HG02970 (cell line): Measurements from ENCODE around the gene IRF2BP2.
"Not testable (repeated sequence)": the region's sequence is repeated elsewhere in the genome, so short reads cannot be mapped to it uniquely, and the experiment has no call there.

ENCODE experiments used
- ATAC-seq: cut with Tn5 transposase; IDR thresholded peaks from one replicate; pipeline ENCODE4 v1.9.1; 2021; ENCODE audit warnings: mild to moderate bottlenecking, moderate library complexity, moderate number of reproducible peaks; ENCODE audit not compliant: unreplicated experiment, low FRiP score

Gene IRF2BP2

DNA sequence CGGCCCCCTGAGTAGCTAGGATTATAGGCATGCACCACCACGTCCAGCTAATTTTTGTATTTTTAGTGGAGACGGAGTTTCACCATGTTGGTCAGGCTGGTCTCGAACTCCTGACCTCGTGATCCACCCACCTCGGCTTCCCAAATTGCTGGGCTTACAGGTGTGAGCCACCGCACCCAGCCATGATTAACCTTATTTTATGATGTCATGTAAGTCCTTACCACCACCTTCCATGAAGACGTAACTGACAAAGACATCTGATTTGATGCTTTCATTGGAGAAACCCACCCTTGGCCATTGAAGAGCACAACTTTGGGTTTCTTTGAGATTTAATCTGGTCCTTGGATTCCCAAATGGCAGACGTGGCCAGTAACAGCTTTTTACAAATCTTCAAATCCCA is 24.9 kb upstream of the IRF2BP2 start:
- not testable (repeated sequence) for ATAC-seq

GRCh38 chr1:234634387-234634786 is 24.4 kb upstream of the IRF2BP2 start:
- ATAC-seq = no peak

DNA sequence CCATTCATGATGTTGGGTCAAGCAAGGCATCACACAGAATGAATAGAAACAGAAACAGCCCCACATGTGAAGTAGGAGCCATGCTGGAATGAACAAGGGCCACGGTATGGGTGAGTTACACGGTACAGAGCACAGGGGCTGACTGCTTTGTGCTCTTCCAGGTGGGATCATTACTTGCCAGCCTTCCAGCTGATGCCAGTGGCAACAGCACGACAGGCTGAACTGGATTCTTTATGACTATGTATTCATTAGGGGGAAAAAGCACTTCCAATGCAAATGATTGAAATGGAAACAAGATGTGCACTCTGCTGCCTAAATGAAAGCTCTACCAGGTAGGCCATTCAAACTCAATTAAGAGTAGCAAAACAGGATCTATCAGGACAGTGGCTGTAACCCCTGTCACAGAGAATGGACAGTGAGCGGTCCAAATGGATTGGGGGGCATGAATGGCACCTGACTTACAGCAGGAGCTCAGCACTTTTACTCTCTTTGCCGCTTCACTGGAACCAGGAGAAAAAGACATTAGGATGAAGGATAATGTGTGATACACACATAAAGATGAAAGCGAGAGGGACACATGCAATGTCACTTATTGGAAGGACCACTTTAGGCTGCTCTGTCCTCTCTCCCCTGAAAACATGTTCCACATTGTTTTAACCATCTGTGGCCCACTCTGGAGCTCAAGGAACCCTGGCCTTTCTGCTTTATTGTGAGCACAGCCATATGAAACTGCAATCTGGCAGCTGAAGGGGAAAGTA is 23.4 kb upstream of the IRF2BP2 start:
- ATAC-seq = no peak

- no peak for ATAC-seq
Observed at GRCh38 chr1:234632225-234632624, 22.2 kb upstream of the IRF2BP2 start.

DNA sequence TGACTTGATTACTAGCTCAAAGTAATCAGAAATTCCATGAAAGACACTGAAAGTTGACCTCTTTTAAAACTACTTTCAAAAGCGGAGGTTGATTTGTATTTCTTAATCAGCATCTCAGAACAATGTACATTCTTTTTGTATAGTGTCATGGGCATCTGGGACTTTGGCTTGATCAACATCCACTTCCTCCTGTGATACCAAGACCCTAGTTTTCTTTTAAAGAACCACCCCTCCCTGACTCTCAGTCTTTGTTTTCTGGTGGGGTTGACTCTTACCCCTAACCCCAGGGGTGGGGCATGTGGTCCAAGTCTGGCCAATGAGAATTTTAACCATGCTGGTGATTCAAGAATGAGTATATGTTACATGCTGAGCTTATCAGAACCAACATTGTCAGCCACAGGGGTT is 21.7 kb upstream of the IRF2BP2 start:
- ATAC-seq = no peak

DNA sequence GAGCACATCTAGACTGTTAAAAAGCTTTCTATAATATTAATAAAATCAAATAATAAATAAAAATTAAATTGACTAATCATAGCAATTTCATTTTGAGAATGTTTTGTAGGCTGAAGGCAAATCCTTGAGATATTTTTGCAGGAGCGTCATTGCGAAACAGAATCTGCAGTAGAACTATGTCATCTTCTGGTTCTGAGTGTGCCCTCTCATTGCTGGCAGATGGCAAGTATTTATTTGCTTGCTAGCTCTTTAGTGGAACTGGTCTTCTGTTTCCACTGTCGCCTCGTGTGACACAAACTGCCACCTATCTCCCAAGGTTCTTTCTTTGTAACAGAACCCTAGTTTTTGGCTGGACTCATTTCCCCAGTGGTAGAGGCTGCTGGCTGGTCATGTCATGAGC is 19.0 kb upstream of the IRF2BP2 start:
- no peak for ATAC-seq

GRCh38 chr1:234628089-234628488 is 18.1 kb upstream of the IRF2BP2 start:
- ATAC-seq = no peak

- ATAC-seq = no peak
Observed at GRCh38 chr1:234627009-234627950, 17.3 kb upstream of the IRF2BP2 start.

DNA sequence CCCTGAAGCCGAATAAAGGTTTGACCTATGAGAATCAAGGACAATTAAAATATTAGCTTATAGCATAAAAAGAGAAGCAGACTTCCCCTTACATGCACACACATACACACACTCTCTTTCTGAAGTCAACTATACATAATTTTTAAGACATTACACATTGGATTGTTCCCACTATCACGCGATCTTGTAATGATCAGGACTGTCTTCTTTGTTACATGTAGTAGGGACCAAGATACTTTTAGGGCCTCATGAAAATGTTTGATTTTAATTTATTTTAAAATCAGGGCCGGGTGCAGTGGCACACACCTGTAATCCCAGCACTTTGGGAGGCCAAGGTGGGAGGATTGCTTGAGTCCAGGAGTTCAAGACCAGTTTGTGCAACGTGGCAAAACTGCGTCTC is 16.4 kb upstream of the IRF2BP2 start:
- no peak for ATAC-seq

DNA sequence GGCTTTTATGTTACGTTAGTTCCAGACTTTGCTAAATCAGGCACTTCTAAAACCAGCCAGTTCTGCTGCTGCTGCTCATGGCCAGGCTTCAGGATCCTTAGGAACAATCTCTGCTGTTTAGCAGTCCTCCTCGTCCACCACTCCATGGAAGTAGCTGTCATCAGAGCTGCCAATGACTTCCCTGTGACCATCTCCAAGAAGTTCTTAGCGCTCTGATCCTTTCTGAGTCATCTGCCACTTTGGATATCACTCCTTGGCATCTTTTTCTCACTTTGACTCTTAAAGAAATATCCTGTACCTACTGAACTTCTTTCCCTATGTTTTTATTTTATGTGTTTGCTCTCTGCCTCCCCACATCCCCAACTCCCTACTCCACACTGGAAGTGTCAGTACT is 14.7 kb upstream of the IRF2BP2 start:
- no peak for ATAC-seq

DNA sequence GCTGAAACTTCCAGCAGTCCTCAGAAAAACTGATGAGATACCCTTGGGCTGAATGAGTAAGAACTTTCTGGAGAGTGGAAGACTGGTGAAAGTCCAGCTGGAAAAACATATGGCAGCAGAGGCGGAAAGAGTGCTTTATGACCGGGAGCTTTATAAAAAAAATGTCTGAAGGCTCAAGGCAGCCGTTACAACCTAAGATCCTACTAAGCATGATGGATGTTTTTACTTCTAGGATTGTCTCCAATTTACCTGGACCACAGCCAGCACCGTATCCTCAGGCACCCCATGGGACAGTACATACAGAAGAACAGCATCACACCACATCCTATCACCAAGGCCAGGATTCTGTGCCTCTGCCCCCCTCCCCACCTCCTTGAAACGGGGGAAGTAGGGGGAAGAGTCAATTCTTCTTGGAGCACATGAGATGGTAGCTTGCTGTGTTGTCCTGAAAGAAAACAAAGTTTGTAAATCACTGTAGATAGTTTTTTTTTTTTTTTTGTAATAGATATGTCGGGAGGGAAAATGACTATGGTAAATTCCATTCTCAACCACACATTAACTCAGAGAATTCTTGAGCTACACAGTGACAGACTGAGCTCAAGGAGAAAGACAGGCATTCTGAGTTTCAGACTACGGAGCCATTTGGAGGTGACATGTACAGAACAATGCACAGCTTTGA is 11.8 kb upstream of the IRF2BP2 start:
- no peak for ATAC-seq

DNA sequence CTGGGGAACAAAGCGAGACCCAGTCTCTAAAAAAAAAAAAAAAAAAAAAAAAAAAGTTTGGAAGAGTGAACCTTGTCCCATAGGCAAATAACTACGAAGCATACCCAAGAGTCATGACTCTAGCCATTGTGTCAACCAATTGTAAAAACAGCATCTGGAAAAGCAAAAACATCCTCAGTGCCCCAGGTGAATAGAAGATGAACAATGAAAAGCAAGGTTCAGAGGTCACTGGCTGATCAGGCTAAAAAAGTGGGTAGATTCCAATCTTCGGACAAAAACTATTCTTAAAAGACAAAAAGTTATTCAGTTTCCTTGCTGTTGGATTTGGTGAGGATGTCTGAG is 11.1 kb upstream of the IRF2BP2 start:
- ATAC-seq = no peak

GRCh38 chr1:234620272-234621126 is 10.5 kb upstream of the IRF2BP2 start:
- no peak for ATAC-seq

DNA sequence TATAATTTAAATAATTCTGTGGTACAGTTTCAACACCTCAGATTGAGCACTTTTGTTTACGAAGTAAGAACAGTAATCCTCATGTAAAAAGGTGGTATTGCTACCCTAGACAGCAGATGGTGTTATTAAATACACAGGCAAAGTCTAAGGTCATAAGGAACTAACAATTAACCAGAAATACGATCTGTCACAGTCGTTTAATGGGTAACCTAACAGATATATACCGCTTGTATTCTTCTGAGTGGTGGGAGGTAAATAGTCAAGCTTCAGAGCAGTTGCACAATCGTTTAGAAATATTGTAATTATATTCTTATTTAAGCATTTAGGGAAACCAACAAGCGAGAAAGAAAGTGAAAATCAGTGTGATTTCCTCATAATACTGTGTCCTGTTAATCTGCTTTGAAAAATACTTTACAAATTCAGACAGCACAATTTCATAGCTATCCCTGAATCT is 9.8 kb upstream of the IRF2BP2 start:
- no peak for ATAC-seq

- ATAC-seq = no peak
Observed at GRCh38 chr1:234619071-234619480, 9.1 kb upstream of the IRF2BP2 start.

GRCh38 chr1:234618737-234619049 is 8.7 kb upstream of the IRF2BP2 start:
- no peak for ATAC-seq

GRCh38 chr1:234617986-234618736 is 8.2 kb upstream of the IRF2BP2 start:
- ATAC-seq = no peak

DNA sequence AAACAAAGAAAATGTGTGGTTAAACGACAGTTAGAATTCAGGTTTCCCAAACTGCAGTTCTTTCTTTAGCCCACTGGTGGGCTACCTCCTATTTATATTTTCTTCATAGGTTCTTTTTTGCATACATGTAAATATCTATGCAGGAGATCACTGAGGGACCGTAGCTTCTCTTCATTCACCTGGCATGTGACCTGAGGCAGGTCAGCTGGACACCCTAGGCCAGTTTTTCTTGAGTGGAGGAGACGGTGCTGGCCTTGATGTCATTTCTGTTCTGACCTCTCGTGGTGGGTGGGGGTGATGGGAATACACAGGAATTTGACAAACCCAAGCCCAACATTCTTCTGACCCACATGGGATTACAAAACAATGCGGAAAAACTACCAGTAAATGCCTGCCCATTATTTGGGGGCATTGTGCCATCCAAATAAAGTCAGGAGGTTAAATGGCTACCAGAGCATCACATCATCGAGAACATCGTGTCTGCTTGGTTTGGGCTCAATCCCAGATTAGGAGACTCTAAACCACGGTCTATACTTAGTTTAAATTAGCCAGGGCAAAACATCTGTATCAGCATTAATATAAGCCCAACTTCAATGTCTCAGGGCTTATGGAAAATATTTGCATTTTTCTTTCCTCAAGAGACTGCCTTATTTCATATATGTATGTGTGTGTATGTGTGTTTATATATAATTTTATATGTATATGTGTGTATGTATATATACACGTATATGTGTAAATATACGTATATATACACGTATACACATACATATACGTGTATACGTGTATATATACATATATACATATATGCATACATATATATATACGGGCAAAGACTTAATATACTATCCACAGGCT is 7.4 kb upstream of the IRF2BP2 start:
- no peak for ATAC-seq

GRCh38 chr1:234616644-234617043 is 6.7 kb upstream of the IRF2BP2 start:
- no peak for ATAC-seq
